ENCODE results near the gene ANKZF1.

The ANKZF1 gene

GRCh38 chr2:219248845-219249202, 19.2 kb downstream of the ANKZF1 start:
- Histone ChIP-seq H3K9me3 (no peaks in the 10 kb centered on the region), H3K4me3 (ENCODE audit: low read depth, low read length) (no peak overlapping the region), H3K36me3 (no peaks in the 10 kb centered on the region), H3K4me1 (peaks cover 15% of the 10 kb centered on the region), H3K27me3 (peaks cover 22% of the 10 kb centered on the region)
- DNase-seq: no peak
- TF ChIP-seq CTCF (IDR thresholded peaks at IDR 0.05; ENCODE audit: low read depth, low read length): no peak

GRCh38 chr2:219249203-219249980, 19.8 kb downstream of the ANKZF1 start:
- Histone ChIP-seq H3K9me3 (no peaks in the 10 kb centered on the region), H3K4me3 (ENCODE audit: low read depth, low read length) (no peak overlapping the region), H3K36me3 (no peaks in the 10 kb centered on the region), H3K27me3 (peaks cover 27% of the 10 kb centered on the region), H3K4me1 (peaks cover 15% of the 10 kb centered on the region)
- DNase-seq: peak; percentile 59
- TF ChIP-seq CTCF (IDR thresholded peaks at IDR 0.05; ENCODE audit: low read depth, low read length): no peak

- no peak for DNase-seq
- Histone ChIP-seq H3K4me1 (peaks cover 15% of the 10 kb centered on the region), H3K4me3 (ENCODE audit: low read depth, low read length) (no peak overlapping the region), H3K36me3 (no peaks in the 10 kb centered on the region), H3K9me3 (no peaks in the 10 kb centered on the region), H3K27me3 (peaks cover 36% of the 10 kb centered on the region)
- TF ChIP-seq CTCF (IDR thresholded peaks at IDR 0.05; ENCODE audit: low read depth, low read length): no peak
Measured at GRCh38 chr2:219250049-219250781, 20.6 kb downstream of the ANKZF1 start.

GRCh38 chr2:219251656-219252055, 22.1 kb downstream of the ANKZF1 start:
- Histone ChIP-seq H3K9me3 (no peaks in the 10 kb centered on the region), H3K27me3 (peaks cover 48% of the 10 kb centered on the region), H3K36me3 (no peaks in the 10 kb centered on the region), H3K4me1 (peaks cover 15% of the 10 kb centered on the region), H3K4me3 (ENCODE audit: low read depth, low read length) (no peak overlapping the region)
- no peak for TF ChIP-seq CTCF (IDR thresholded peaks at IDR 0.05; ENCODE audit: low read depth, low read length)
- no peak for DNase-seq

- Histone ChIP-seq H3K4me1 (peaks cover 15% of the 10 kb centered on the region), H3K4me3 (ENCODE audit: low read depth, low read length) (no peak overlapping the region), H3K9me3 (no peaks in the 10 kb centered on the region), H3K36me3 (no peaks in the 10 kb centered on the region), H3K27me3 (peaks cover 48% of the 10 kb centered on the region)
- no peak for DNase-seq
- no peak for TF ChIP-seq CTCF (IDR thresholded peaks at IDR 0.05; ENCODE audit: low read depth, low read length)
Measured at GRCh38 chr2:219252084-219252483, 22.5 kb downstream of the ANKZF1 start.

GRCh38 chr2:219252570-219252899, 22.9 kb downstream of the ANKZF1 start:
- peaks cover 15% of the 10 kb centered on the region for H3K4me1 ChIP-seq
- no peaks in the 10 kb centered on the region for H3K9me3 ChIP-seq
- H3K27me3 ChIP-seq: peaks cover 48% of the 10 kb centered on the region
- DNase-seq: no peak
- peak overlapping the region; percentile 60; the same call in 1 of the 2 replicates for H3K4me3 ChIP-seq (ENCODE audit: low read depth, low read length)
- no peak for TF ChIP-seq CTCF (IDR thresholded peaks at IDR 0.05; ENCODE audit: low read depth, low read length)
- H3K36me3 ChIP-seq: no peaks in the 10 kb centered on the region

All from BE2C (cell line).